H9 (cell line): ENCODE results near the gene SCIN. TPM values are rescaled to one million over a fixed set of nuclear protein-coding genes. Genes with fewer than 3 reads are reported as not detected.

Experiments
- DNase-seq: peaks from one replicate; pipeline ENCODE4 v3.0.0-alpha.2; 2017
- H2AFZ ChIP-seq: one replicate; pipeline ENCODE4 v1.6.1; 2013; ENCODE audit warnings: mild to moderate bottlenecking, low read length, control low read depth, moderate library complexity
- H2AK5ac ChIP-seq: 2 replicates; pipeline ENCODE4 v1.6.1; 2013; ENCODE audit warnings: low read length, control low read depth, mixed read lengths; ENCODE audit not compliant: insufficient read length
- H2BK120ac ChIP-seq: one replicate; pipeline ENCODE4 v1.6.1; 2013; ENCODE audit warnings: low read depth, mild to moderate bottlenecking, low read length, control low read depth, inconsistent platforms; ENCODE audit not compliant: poor library complexity, severe bottlenecking
- H2BK12ac ChIP-seq: 2 replicates; pipeline ENCODE4 v1.6.1; 2013; ENCODE audit warnings: low read length, control low read depth, mixed read lengths, low read depth; ENCODE audit not compliant: insufficient read length
- H2BK15ac ChIP-seq: 2 replicates; pipeline ENCODE4 v1.6.1; 2013; ENCODE audit warnings: low read depth, low read length, control low read depth
- H2BK20ac ChIP-seq: one replicate; pipeline ENCODE4 v1.6.1; 2013; ENCODE audit warnings: low read depth, mild to moderate bottlenecking, low read length, control low read depth, inconsistent platforms; ENCODE audit not compliant: poor library complexity, severe bottlenecking
- H2BK5ac ChIP-seq: 2 replicates; pipeline ENCODE4 v1.6.1; 2013; ENCODE audit warnings: low read length, control low read depth, mixed read lengths; ENCODE audit not compliant: insufficient read length
- H3K14ac ChIP-seq: 2 replicates; pipeline ENCODE4 v1.6.1; 2013; ENCODE audit warnings: low read length, control low read depth; ENCODE audit not compliant: insufficient read depth
- H3K18ac ChIP-seq: 2 replicates; pipeline ENCODE4 v1.6.1; 2013; ENCODE audit warnings: low read depth, mild to moderate bottlenecking, mixed read lengths, low read length, control low read depth; ENCODE audit not compliant: insufficient read length
- H3K23ac ChIP-seq: 2 replicates; pipeline ENCODE4 v1.6.1; 2013; ENCODE audit warnings: low read length, control low read depth, mixed read lengths, low read depth; ENCODE audit not compliant: insufficient read length
- H3K23me2 ChIP-seq: 2 replicates; pipeline ENCODE4 v1.6.1; 2013; ENCODE audit warnings: low read depth, mild to moderate bottlenecking, mixed read lengths, low read length, control low read depth; ENCODE audit not compliant: insufficient read length, poor library complexity, severe bottlenecking
- H3K27ac ChIP-seq: 2 replicates; pipeline ENCODE4 v1.5.1; 2013; ENCODE audit warnings: low read length, control low read depth, mixed read lengths, low read depth; ENCODE audit not compliant: insufficient read length
- H3K27me3 ChIP-seq: 2 replicates; pipeline ENCODE4 v1.6.1; 2013; ENCODE audit warnings: low read length, control low read depth, inconsistent platforms; ENCODE audit not compliant: insufficient read depth
- H3K4ac ChIP-seq: 2 replicates; pipeline ENCODE4 v1.6.1; 2013; ENCODE audit warnings: low read depth, mild to moderate bottlenecking, control low read depth, inconsistent platforms, low read length, moderate library complexity
- H3K4me1 ChIP-seq: 2 replicates; pipeline ENCODE4 v1.6.1; 2013; ENCODE audit warnings: low read length, control low read depth, inconsistent platforms; ENCODE audit not compliant: insufficient read depth
- H3K4me2 ChIP-seq: 2 replicates; pipeline ENCODE4 v1.6.1; 2013; ENCODE audit warnings: low read length, control low read depth, mixed read lengths; ENCODE audit not compliant: insufficient read length, insufficient read depth
- H3K56ac ChIP-seq: 2 replicates; pipeline ENCODE4 v1.6.1; 2013; ENCODE audit warnings: low read depth, mild to moderate bottlenecking, mixed read lengths, low read length, control low read depth; ENCODE audit not compliant: insufficient read length
- H3K79me1 ChIP-seq: 2 replicates; pipeline ENCODE4 v1.6.1; 2013; ENCODE audit warnings: low read depth, mild to moderate bottlenecking, moderate library complexity, low read length, control low read depth, inconsistent platforms; ENCODE audit not compliant: insufficient read depth, poor library complexity, severe bottlenecking
- H3K79me2 ChIP-seq: 2 replicates; pipeline ENCODE4 v1.6.1; 2013; ENCODE audit warnings: low read length, control low read depth, inconsistent platforms; ENCODE audit not compliant: insufficient read depth
- H3K9ac ChIP-seq: 2 replicates; pipeline ENCODE4 v1.6.1; 2013; ENCODE audit warnings: low read length, control low read depth, mixed read lengths; ENCODE audit not compliant: insufficient read length; ENCODE audit errors: extremely low read depth
- H3K9me3 ChIP-seq: one replicate; pipeline ENCODE4 v1.6.1; 2013; ENCODE audit warnings: low read depth, low read length, inconsistent platforms; ENCODE audit not compliant: control insufficient read depth
- H3T11ph ChIP-seq: one replicate; pipeline ENCODE4 v1.6.1; 2013; ENCODE audit warnings: mild to moderate bottlenecking, low read length, control low read depth, inconsistent platforms
- H4K20me1 ChIP-seq: one replicate; pipeline ENCODE4 v1.6.1; 2013; ENCODE audit not compliant: control insufficient read depth, insufficient read length, insufficient read depth
- H4K5ac ChIP-seq: 2 replicates; pipeline ENCODE4 v1.6.1; 2013; ENCODE audit warnings: low read depth, mild to moderate bottlenecking, mixed read lengths, low read length, control low read depth; ENCODE audit not compliant: insufficient read length
- H4K8ac ChIP-seq: replicated peaks from 2 replicates; pipeline ENCODE4 v1.6.1; 2013; ENCODE audit warnings: low read length, control low read depth, mixed read lengths, low read depth; ENCODE audit not compliant: insufficient read length
- H4K91ac ChIP-seq: 2 replicates; pipeline ENCODE4 v1.6.1; 2013; ENCODE audit warnings: low read depth, mild to moderate bottlenecking, moderate library complexity, mixed read lengths, low read length, control low read depth; ENCODE audit not compliant: insufficient read length
- H3K27ac Mint-ChIP-seq, 3 experiments: 2 replicates in 2 of 3; 3 replicates in 1 of 3; pipeline ENCODE4 v1.8.0; 2020 to 2021; ENCODE audit warnings: mixed read lengths in 3 of 3, mild to moderate bottlenecking in 1 of 3, moderate library complexity in 1 of 3
- H3K27me3 Mint-ChIP-seq: 2 replicates; pipeline ENCODE4 v1.8.0; 2021; ENCODE audit warnings: low read depth, mild to moderate bottlenecking, moderate library complexity, mixed read lengths
- H3K36me3 Mint-ChIP-seq, 3 experiments: 2 replicates in 2 of 3; 3 replicates in 1 of 3; pipeline ENCODE4 v1.8.0; 2020 to 2021; ENCODE audit warnings: low read depth in 3 of 3, mixed read lengths in 3 of 3; ENCODE audit not compliant: insufficient read depth in 1 of 3
- H3K4me1 Mint-ChIP-seq, 2 experiments: 2 replicates each; pipeline ENCODE4 v1.8.0; 2020; ENCODE audit warnings: mixed read lengths in 2 of 2
- H3K4me3 Mint-ChIP-seq, 2 experiments: 2 replicates in 1 of 2; 3 replicates in 1 of 2; pipeline ENCODE4 v1.8.0; 2020 to 2021; ENCODE audit warnings: mild to moderate bottlenecking in 2 of 2, mixed read lengths in 2 of 2, moderate library complexity in 1 of 2
- H3K9me3 Mint-ChIP-seq, 2 experiments: 2 replicates in 1 of 2; 3 replicates in 1 of 2; pipeline ENCODE4 v1.8.0; 2020; ENCODE audit warnings: mild to moderate bottlenecking in 2 of 2, mixed read lengths in 2 of 2, moderate library complexity in 1 of 2
- CTCF ChIP-seq: fragments of 200-600 bp; sonication (generic); conservative IDR thresholded peaks from 3 replicates; pipeline ENCODE4 v1.8.0; 2021; ENCODE audit warnings: antibody characterized with exemption, mild to moderate bottlenecking
- WGBS: extraction: QIAGEN DNeasy Blood & Tissue Kit; methylation state at CpG from one replicate; pipeline ENCODE4 v1.1.7; 2013; ENCODE audit warnings: missing lambda C conversion rate, low lambda C conversion rate, mixed read lengths; ENCODE audit not compliant: insufficient read length; ENCODE audit errors: extremely low coverage; 5-methylcytosine and 5-hydroxymethylcytosine counted together
- total RNA-seq: library from RNA; stranded (reverse); gene quantifications from 2 replicates; pipeline ENCODE4 v1.2.1, GENCODE V29; 2021

The SCIN gene
- total RNA-seq, 1 experiment from 2014 or later = 0.44 TPM

- Histone ChIP-seq H3T11ph (no peak overlapping the region), H3K79me1 (no peaks in the 10 kb centered on the region), H3K56ac (no peak overlapping the region), H3K27me3 (no peaks in the 10 kb centered on the region), H3K23ac (no peak overlapping the region), H3K4me2 (no peak overlapping the region), H2BK12ac (no peak overlapping the region), H2BK5ac (no peak overlapping the region), H2BK120ac (no peak overlapping the region), H2BK15ac (no peak overlapping the region), H4K91ac (no peak overlapping the region), H2AFZ (no peak overlapping the region), H3K23me2 (no peaks in the 10 kb centered on the region), H3K9me3 (no peaks in the 10 kb centered on the region), H3K27ac (no peak overlapping the region), H3K4me1 (no peaks in the 10 kb centered on the region), H3K18ac (no peak overlapping the region), H4K5ac (no peak overlapping the region), H3K9ac (no peak overlapping the region), H3K79me2 (no peaks in the 10 kb centered on the region), H2BK20ac (no peak overlapping the region), H4K20me1 (no peaks in the 10 kb centered on the region), H4K8ac (no peak overlapping the region), H3K4ac (no peak overlapping the region), H2AK5ac (no peak overlapping the region), H3K14ac (no peak overlapping the region)
- Mint-ChIP-seq H3K9me3 (peaks cover 4% of the 10 kb centered on the region in 2 experiments; a peak in 4 of 5 replicates), H3K4me1 (peaks cover 6% of the 10 kb centered on the region in 2 experiments), H3K27ac (no peak overlapping the region), H3K36me3 (peaks cover 0 to 9% (median 5%) of the 10 kb centered on the region in 3 experiments; a peak in 4 of 7 replicates), H3K27me3 (no peaks in the 10 kb centered on the region), H3K4me3 (no peak overlapping the region)
- WGBS = no CpG with 5 or more reads among the region's 1 CpG
- no peak for TF ChIP-seq CTCF
- no peak for DNase-seq
Measured at GRCh38 chr7:12552876-12553275, 17.6 kb upstream of the SCIN start.
